Tibial nerve (tissue), 4 donors: ENCODE measurements around the gene GNPAT.

Experiments used
- CTCF ChIP-seq, 5 experiments: fragments of 200-600 bp in 3 of 5; fragments of 450-650 bp in 2 of 5; sonication (generic) in 3 of 5; IDR thresholded peaks; one replicate each; pipeline ENCODE4 v1.5.1; 2016 to 2019; ENCODE audit warnings: antibody characterized with exemption in 5 of 5, mild to moderate bottlenecking in 3 of 5, moderate library complexity in 2 of 5
- EP300 ChIP-seq, 2 donors: sonication (generic); formaldehyde crosslinking; IDR thresholded peaks; one replicate each; pipeline ENCODE4 v1.6.1; 2017; ENCODE audit warnings: antibody characterized with exemption in 2 of 2, mild to moderate bottlenecking in 1 of 2
- POLR2A ChIP-seq, 2 donors: fragments of 450-650 bp; IDR thresholded peaks; one replicate each; pipeline ENCODE4 v1.6.1; 2017; ENCODE audit warnings: antibody characterized with exemption in 2 of 2, mild to moderate bottlenecking in 2 of 2, moderate library complexity in 2 of 2

- TF ChIP-seq CTCF (IDR thresholded peaks at IDR 0.05) (no peak), POLR2A (IDR thresholded peaks at IDR 0.05) (no peak), EP300 (IDR thresholded peaks at IDR 0.05) (no peak)
Observed at GRCh38 chr1:231274119-231274825, 33.3 kb downstream of the GNPAT start.
